ENCODE data around the gene PCDHGB5.
A peak's percentile ranks its signal among the peaks of the same experiment; 100 is the strongest.
"Not testable (repeated sequence)": the region's sequence is repeated elsewhere in the genome, so short reads cannot be mapped to it uniquely, and the experiment has no call there.

Gene PCDHGB5

GRCh38 chr5:141394401-141395187, 3.2 kb upstream of the PCDHGB5 start:
- peaks cover 16 to 38% of the 10 kb centered on the region in 2 donors for H3K9me3 ChIP-seq (ENCODE audit: control insufficient read depth in 2 of 2, low read length in 2 of 2)
- not testable (repeated sequence) for H3K9ac ChIP-seq (ENCODE audit: low read depth in 1 of 2, low read length in 2 of 2); H3K4me1 ChIP-seq (ENCODE audit: control insufficient read depth in 2 of 2, insufficient read depth in 2 of 2, low read length in 2 of 2); H3K4me3 ChIP-seq (ENCODE audit: low read length in 2 of 2); H3K27ac ChIP-seq (ENCODE audit: low read depth in 2 of 2, low read length in 2 of 2); H3K36me3 ChIP-seq (ENCODE audit: control insufficient read depth in 2 of 2, insufficient read depth in 2 of 2, low read length in 2 of 2); H3K27me3 ChIP-seq (ENCODE audit: control insufficient read depth in 2 of 2, insufficient read depth in 2 of 2, low read length in 2 of 2)

DNA sequence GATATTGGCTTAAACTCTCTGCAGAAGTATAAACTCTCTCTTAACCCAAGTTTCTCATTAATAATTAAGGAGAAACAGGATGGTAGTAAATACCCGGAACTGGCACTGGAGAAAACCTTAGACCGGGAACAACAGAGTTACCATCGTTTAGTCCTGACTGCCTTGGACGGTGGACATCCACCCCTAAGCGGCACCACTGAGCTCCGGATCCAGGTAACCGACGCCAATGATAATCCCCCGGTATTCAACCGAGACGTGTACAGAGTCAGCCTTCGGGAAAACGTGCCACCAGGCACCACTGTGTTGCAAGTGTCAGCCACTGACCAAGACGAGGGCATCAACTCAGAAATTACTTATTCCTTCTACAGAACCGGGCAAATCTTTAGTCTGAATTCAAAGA, 861 bp downstream of the PCDHGB5 start:
- Histone ChIP-seq H3K9me3 (ENCODE audit: control insufficient read depth in 2 of 2, low read length in 2 of 2) (peaks cover 35 to 36% of the 10 kb centered on the region in 2 donors), H3K27ac (ENCODE audit: low read depth in 2 of 2, low read length in 2 of 2) (no peak overlapping the region), H3K9ac (ENCODE audit: low read depth in 1 of 2, low read length in 2 of 2) (no peak overlapping the region), H3K36me3 (ENCODE audit: control insufficient read depth in 2 of 2, insufficient read depth in 2 of 2, low read length in 2 of 2) (no peaks in the 10 kb centered on the region), H3K4me3 (ENCODE audit: low read length in 2 of 2) (peak overlapping the region; percentile 5 to 16), H3K27me3 (ENCODE audit: control insufficient read depth in 2 of 2, insufficient read depth in 2 of 2, low read length in 2 of 2) (peaks cover 0 to 3% of the 10 kb centered on the region in 2 donors), H3K4me1 (ENCODE audit: control insufficient read depth in 2 of 2, insufficient read depth in 2 of 2, low read length in 2 of 2) (no peaks in the 10 kb centered on the region)

- Histone ChIP-seq H3K27me3 (ENCODE audit: control insufficient read depth in 2 of 2, insufficient read depth in 2 of 2, low read length in 2 of 2) (peaks cover 0 to 3% of the 10 kb centered on the region in 2 donors), H3K4me3 (ENCODE audit: low read length in 2 of 2) (no peak overlapping the region), H3K9me3 (ENCODE audit: control insufficient read depth in 2 of 2, low read length in 2 of 2) (peaks cover 34 to 41% of the 10 kb centered on the region in 2 donors)
These were observed 2.0 kb downstream of the PCDHGB5 start for GRCh38 chr5:141399555-141400258.

DNA sequence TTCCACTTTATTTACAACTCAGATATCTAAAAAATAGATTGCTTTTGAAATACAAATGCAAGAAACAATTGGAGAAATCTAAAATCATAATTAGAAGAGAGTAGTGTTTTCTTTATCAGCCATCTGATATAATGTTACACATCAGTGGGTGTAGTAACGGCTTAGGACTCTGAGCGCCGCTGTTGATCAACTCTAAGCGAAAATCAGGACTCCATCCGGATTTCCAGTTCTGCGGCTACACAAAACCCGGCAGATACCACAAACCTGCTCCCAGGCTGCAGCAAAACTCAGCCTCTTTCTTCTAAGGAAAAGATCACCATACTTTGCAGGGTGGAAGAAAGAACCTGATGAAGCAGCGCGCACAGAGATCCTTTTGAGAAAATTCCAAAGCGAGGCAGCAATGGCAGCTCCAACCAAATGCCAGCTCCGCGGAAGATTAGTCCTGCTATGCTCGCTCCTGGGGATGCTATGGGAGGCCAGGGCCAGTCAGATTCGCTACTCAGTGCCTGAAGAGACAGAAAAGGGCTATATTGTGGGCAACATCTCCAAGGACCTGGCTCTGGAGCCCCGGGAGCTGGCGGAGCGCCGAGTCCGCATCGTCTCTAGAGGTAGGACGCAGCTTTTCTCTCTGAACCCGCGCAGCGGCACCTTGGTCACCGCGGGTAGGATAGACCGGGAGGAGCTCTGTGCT, 5.0 kb downstream of the PCDHGB5 start, which contains the start of gene PCDHGA9:
PCDHGA9 (plus strand) TSS at position 226 of the 691 bp plus-strand sequence; CDS start at position 401, 175 bp downstream.
- Histone ChIP-seq H3K27ac (ENCODE audit: low read depth in 2 of 2, low read length in 2 of 2) (no peak within 1 kb of the TSS), H3K36me3 (ENCODE audit: control insufficient read depth in 2 of 2, insufficient read depth in 2 of 2, low read length in 2 of 2) (no peaks in the 10 kb centered on the region), H3K4me1 (ENCODE audit: control insufficient read depth in 2 of 2, insufficient read depth in 2 of 2, low read length in 2 of 2) (no peaks in the 10 kb centered on the region), H3K4me3 (ENCODE audit: low read length in 2 of 2) (peak within 1 kb of the TSS in 1 of 2 donors; percentile 56), H3K27me3 (ENCODE audit: control insufficient read depth in 2 of 2, insufficient read depth in 2 of 2, low read length in 2 of 2) (peaks cover 0 to 3% of the 10 kb centered on the region in 2 donors), H3K9ac (ENCODE audit: low read depth in 1 of 2, low read length in 2 of 2) (no peak within 1 kb of the TSS), H3K9me3 (ENCODE audit: control insufficient read depth in 2 of 2, low read length in 2 of 2) (peaks cover 28 to 41% of the 10 kb centered on the region in 2 donors)

More at GRCh38 chr5:141399555-141400258, 2.0 kb downstream of the PCDHGB5 start:
- H3K4me1 ChIP-seq (ENCODE audit: control insufficient read depth in 2 of 2, insufficient read depth in 2 of 2, low read length in 2 of 2), result no peaks in the 10 kb centered on the region
- no peak overlapping the region for H3K9ac ChIP-seq (ENCODE audit: low read depth in 1 of 2, low read length in 2 of 2)
- H3K36me3 ChIP-seq (ENCODE audit: control insufficient read depth in 2 of 2, insufficient read depth in 2 of 2, low read length in 2 of 2), result no peaks in the 10 kb centered on the region
- no peak overlapping the region for H3K27ac ChIP-seq (ENCODE audit: low read depth in 2 of 2, low read length in 2 of 2)

GRCh38 chr5:141403387-141403786, 5.6 kb downstream of the PCDHGB5 start:
- Histone ChIP-seq H3K36me3 (ENCODE audit: control insufficient read depth in 2 of 2, insufficient read depth in 2 of 2, low read length in 2 of 2) (no peaks in the 10 kb centered on the region), H3K27me3 (ENCODE audit: control insufficient read depth in 2 of 2, insufficient read depth in 2 of 2, low read length in 2 of 2) (peaks cover 0 to 3% of the 10 kb centered on the region in 2 donors), H3K4me1 (ENCODE audit: control insufficient read depth in 2 of 2, insufficient read depth in 2 of 2, low read length in 2 of 2) (no peaks in the 10 kb centered on the region), H3K9me3 (ENCODE audit: control insufficient read depth in 2 of 2, low read length in 2 of 2) (peaks cover 28 to 41% of the 10 kb centered on the region in 2 donors), H3K9ac (ENCODE audit: low read depth in 1 of 2, low read length in 2 of 2) (no peak overlapping the region), H3K27ac (ENCODE audit: low read depth in 2 of 2, low read length in 2 of 2) (no peak overlapping the region), H3K4me3 (ENCODE audit: low read length in 2 of 2) (peak overlapping the region in 1 of 2 donors; percentile 56)

GRCh38 chr5:141407790-141408505, 10.2 kb downstream of the PCDHGB5 start, which contains the start of gene PCDHGB6:
PCDHGB6 (plus strand) TSS chr5:141408021; CDS start chr5:141408203, 182 bp downstream.
- not testable (repeated sequence) for H3K27me3 ChIP-seq (ENCODE audit: control insufficient read depth in 2 of 2, insufficient read depth in 2 of 2, low read length in 2 of 2); H3K4me1 ChIP-seq (ENCODE audit: control insufficient read depth in 2 of 2, insufficient read depth in 2 of 2, low read length in 2 of 2); H3K36me3 ChIP-seq (ENCODE audit: control insufficient read depth in 2 of 2, insufficient read depth in 2 of 2, low read length in 2 of 2); H3K27ac ChIP-seq (ENCODE audit: low read depth in 2 of 2, low read length in 2 of 2)
- H3K4me3 ChIP-seq (ENCODE audit: low read length in 2 of 2), result peak within 1 kb of the TSS; percentile 34 to 41
- peaks cover 24 to 26% of the 10 kb centered on the region in 2 donors for H3K9me3 ChIP-seq (ENCODE audit: control insufficient read depth in 2 of 2, low read length in 2 of 2)
- peak within 1 kb of the TSS in 1 of 2 donors; percentile 24 for H3K9ac ChIP-seq (ENCODE audit: low read depth in 1 of 2, low read length in 2 of 2)

- Histone ChIP-seq H3K4me3 (ENCODE audit: low read length in 2 of 2) (no peak overlapping the region), H3K27me3 (ENCODE audit: control insufficient read depth in 2 of 2, insufficient read depth in 2 of 2, low read length in 2 of 2) (no peaks in the 10 kb centered on the region), H3K4me1 (ENCODE audit: control insufficient read depth in 2 of 2, insufficient read depth in 2 of 2, low read length in 2 of 2) (no peaks in the 10 kb centered on the region), H3K27ac (ENCODE audit: low read depth in 2 of 2, low read length in 2 of 2) (no peak overlapping the region), H3K9ac (ENCODE audit: low read depth in 1 of 2, low read length in 2 of 2) (no peak overlapping the region), H3K36me3 (ENCODE audit: control insufficient read depth in 2 of 2, insufficient read depth in 2 of 2, low read length in 2 of 2) (no peaks in the 10 kb centered on the region), H3K9me3 (ENCODE audit: control insufficient read depth in 2 of 2, low read length in 2 of 2) (peaks cover 14 to 32% of the 10 kb centered on the region in 2 donors)
These were observed 12.0 kb downstream of the PCDHGB5 start for GRCh38 chr5:141409598-141410306.

GRCh38 chr5:141411575-141411974, 13.8 kb downstream of the PCDHGB5 start:
- Histone ChIP-seq H3K9me3 (ENCODE audit: control insufficient read depth in 2 of 2, low read length in 2 of 2) (peaks cover 14 to 31% of the 10 kb centered on the region in 2 donors), H3K27ac (ENCODE audit: low read depth in 2 of 2, low read length in 2 of 2) (no peak overlapping the region), H3K36me3 (ENCODE audit: control insufficient read depth in 2 of 2, insufficient read depth in 2 of 2, low read length in 2 of 2) (no peaks in the 10 kb centered on the region), H3K4me1 (ENCODE audit: control insufficient read depth in 2 of 2, insufficient read depth in 2 of 2, low read length in 2 of 2) (no peaks in the 10 kb centered on the region), H3K4me3 (ENCODE audit: low read length in 2 of 2) (no peak overlapping the region), H3K9ac (ENCODE audit: low read depth in 1 of 2, low read length in 2 of 2) (no peak overlapping the region), H3K27me3 (ENCODE audit: control insufficient read depth in 2 of 2, insufficient read depth in 2 of 2, low read length in 2 of 2) (no peaks in the 10 kb centered on the region)

All from mucosa of rectum (tissue), 2 donors.